Measurements from ENCODE around the gene PLPP4.

GRCh38 chr10:120543291-120543690 is 86.3 kb downstream of the PLPP4 start:
- TF ChIP-seq POLR2A (IDR thresholded peaks at IDR 0.05) (no peak), CTCF (IDR thresholded peaks at IDR 0.05) (no peak)
